Gastrocnemius medialis (tissue), 4 donors: ENCODE results near the gene NTN1. TPM values are rescaled to one million over a fixed set of nuclear protein-coding genes. Genes with fewer than 3 reads are reported as not detected.
A peak's percentile ranks its signal among the peaks of the same experiment; 100 is the strongest.

Experiments
- ATAC-seq, 2 donors: fragments of 150-250 bp; one replicate each; pipeline ENCODE4 v1.9.1; 2016
- DNase-seq, 2 donors: peaks; one replicate each; pipeline ENCODE4 v3.0.0-alpha.2; 2019
- H3K27ac ChIP-seq, 4 donors: fragments of 200-600 bp; sonication (generic); 1 replicate in 1 of 4; 2 replicates in 3 of 4; pipeline ENCODE4 v1.5.1; 2016 to 2018; ENCODE audit warnings: mild to moderate bottlenecking in 2 of 4, moderate library complexity in 1 of 4
- H3K27me3 ChIP-seq, 3 donors: fragments of 200-600 bp; sonication (generic) in 2 of 3; 1 replicate in 1 of 3; 2 replicates in 2 of 3; pipeline versions ENCODE4 v1.5.1 to v1.6.0; 2016 to 2019; ENCODE audit warnings: mild to moderate bottlenecking in 1 of 3, moderate library complexity in 1 of 3
- H3K36me3 ChIP-seq, 2 donors: fragments of 200-600 bp; sonication (generic) in 1 of 2; one replicate each; pipeline ENCODE4 v1.5.1; 2017 to 2018
- H3K4me1 ChIP-seq, 2 donors: fragments of 200-600 bp; sonication (generic) in 1 of 2; one replicate each; pipeline ENCODE4 v1.5.1; 2016 to 2017; ENCODE audit warnings: mild to moderate bottlenecking in 2 of 2
- H3K4me3 ChIP-seq, 4 donors: fragments of 200-600 bp; sonication (generic) in 3 of 4; 1 replicate in 1 of 4; 2 replicates in 3 of 4; pipeline ENCODE4 v1.5.1; 2016 to 2019; ENCODE audit warnings: mild to moderate bottlenecking in 2 of 4
- H3K9me3 ChIP-seq, 3 donors: fragments of 200-600 bp; sonication (generic) in 2 of 3; 1 replicate in 1 of 3; 2 replicates in 2 of 3; pipeline ENCODE4 v1.5.1; 2016 to 2019
- CTCF ChIP-seq, 5 experiments: fragments of 450-650 bp in 3 of 5; fragments of 200-600 bp in 2 of 5; sonication (generic) in 2 of 5; IDR thresholded peaks in 4 of 5; conservative IDR thresholded peaks in 1 of 5; 1 replicate in 4 of 5; 2 replicates in 1 of 5; pipeline ENCODE4 v1.5.1; 2016 to 2019; ENCODE audit warnings: antibody characterized with exemption in 5 of 5, mild to moderate bottlenecking in 3 of 5, moderate library complexity in 3 of 5
- POLR2A ChIP-seq, 2 donors: fragments of 450-650 bp; IDR thresholded peaks; one replicate each; pipeline ENCODE4 v1.6.1; 2017; ENCODE audit warnings: antibody characterized with exemption in 2 of 2, mild to moderate bottlenecking in 2 of 2, moderate library complexity in 2 of 2
- in situ Hi-C, 4 donors: fragments of 200-750 bp; cut with MboI; loops; one replicate each; pipeline versions ENCODE4 v1.15.0 to v1.8.0; 2017; ENCODE audit warnings: low sequenced_read_pairs in 4 of 4
- intact Hi-C: fragments of 100-400 bp; cut with DNase I; formaldehyde crosslinking; loops from one replicate; pipeline ENCODE4 v1.15.1; 2023; ENCODE audit warnings: low total_unique reads
- total RNA-seq, 4 donors: library from RNA; depleted of rRNA; stranded (reverse); fragments of >200 nt; gene quantifications; one replicate each; pipeline versions ENCODE4 v1.1.0 to v1.2.3, GENCODE V29; 2016

Gene NTN1
- total RNA-seq, 4 donors from 2014 or later, result 0.76 to 4.1 (median 1.2) TPM

- in situ Hi-C loops (no loop called here), intact Hi-C loops (no loop called here)
- H3K9me3 ChIP-seq, result no peaks in the 10 kb centered on the region
- DNase-seq, result no peak
- no peaks in the 10 kb centered on the region for H3K36me3 ChIP-seq
- H3K27ac ChIP-seq, result no peak overlapping the region
- no peaks in the 10 kb centered on the region for H3K27me3 ChIP-seq
- H3K4me1 ChIP-seq, result peaks cover 10 to 11% of the 10 kb centered on the region in 2 donors
- H3K4me3 ChIP-seq, result no peak overlapping the region
- peak in 1 of 2 donors; percentile 46 for ATAC-seq
- TF ChIP-seq POLR2A (IDR thresholded peaks at IDR 0.05) (no peak), CTCF (IDR thresholded peaks at IDR 0.05 in 4 of 5, conservative IDR thresholded peaks at IDR 0.05 in 1 of 5) (no peak)
Measured at GRCh38 chr17:9259419-9259818, 238.1 kb downstream of the NTN1 start.

- no peak for ATAC-seq
Measured at GRCh38 chr17:9261081-9262012, 240.0 kb downstream of the NTN1 start.

GRCh38 chr17:9266031-9266680, 244.8 kb downstream of the NTN1 start:
- in situ Hi-C loops (no loop called here), intact Hi-C loops (no loop called here)
- no peak for ATAC-seq

More at GRCh38 chr17:9261081-9262012, 240.0 kb downstream of the NTN1 start:
- Histone ChIP-seq H3K27ac (no peak overlapping the region), H3K36me3 (no peaks in the 10 kb centered on the region), H3K9me3 (no peaks in the 10 kb centered on the region), H3K4me3 (no peak overlapping the region), H3K4me1 (peaks cover 10 to 14% of the 10 kb centered on the region in 2 donors), H3K27me3 (no peaks in the 10 kb centered on the region)
- intact Hi-C loops (no loop called here), in situ Hi-C loops (no loop called here)
- DNase-seq, result no peak
- TF ChIP-seq POLR2A (IDR thresholded peaks at IDR 0.05) (no peak), CTCF (IDR thresholded peaks at IDR 0.05 in 4 of 5, conservative IDR thresholded peaks at IDR 0.05 in 1 of 5) (no peak)

GRCh38 chr17:9266697-9267117, 245.4 kb downstream of the NTN1 start:
- peaks cover 0 to 9% of the 10 kb centered on the region in 2 donors for H3K4me1 ChIP-seq
- in situ Hi-C loops, result no loop called here
- ATAC-seq, result no peak

More at GRCh38 chr17:9266031-9266680, 244.8 kb downstream of the NTN1 start:
- H3K4me3 ChIP-seq, result no peak overlapping the region
- H3K4me1 ChIP-seq, result peaks cover 0 to 9% of the 10 kb centered on the region in 2 donors
- no peak for DNase-seq
- no peaks in the 10 kb centered on the region for H3K36me3 ChIP-seq
- H3K9me3 ChIP-seq, result no peaks in the 10 kb centered on the region
- H3K27ac ChIP-seq, result no peak overlapping the region
- no peaks in the 10 kb centered on the region for H3K27me3 ChIP-seq
- TF ChIP-seq POLR2A (IDR thresholded peaks at IDR 0.05) (no peak), CTCF (IDR thresholded peaks at IDR 0.05 in 4 of 5, conservative IDR thresholded peaks at IDR 0.05 in 1 of 5) (no peak)

More at GRCh38 chr17:9266697-9267117, 245.4 kb downstream of the NTN1 start:
- intact Hi-C loops, result no loop called here
- no peaks in the 10 kb centered on the region for H3K27me3 ChIP-seq
- no peak for DNase-seq
- no peak overlapping the region for H3K27ac ChIP-seq
- H3K36me3 ChIP-seq, result no peaks in the 10 kb centered on the region
- no peak for TF ChIP-seq POLR2A (IDR thresholded peaks at IDR 0.05)
- TF ChIP-seq CTCF (IDR thresholded peaks at IDR 0.05 in 4 of 5, conservative IDR thresholded peaks at IDR 0.05 in 1 of 5), result no peak
- no peak overlapping the region for H3K4me3 ChIP-seq
- H3K9me3 ChIP-seq, result no peaks in the 10 kb centered on the region
